GM12872 (cell line): ENCODE measurements around the gene GGA1.

Source experiments
- CTCF ChIP-seq: IDR thresholded peaks from 3 replicates; pipeline ENCODE4 v1.5.1; 2011; ENCODE audit warnings: low read depth, mild to moderate bottlenecking, low read length, moderate library complexity; ENCODE audit not compliant: insufficient read depth

GGA1 gene

DNA sequence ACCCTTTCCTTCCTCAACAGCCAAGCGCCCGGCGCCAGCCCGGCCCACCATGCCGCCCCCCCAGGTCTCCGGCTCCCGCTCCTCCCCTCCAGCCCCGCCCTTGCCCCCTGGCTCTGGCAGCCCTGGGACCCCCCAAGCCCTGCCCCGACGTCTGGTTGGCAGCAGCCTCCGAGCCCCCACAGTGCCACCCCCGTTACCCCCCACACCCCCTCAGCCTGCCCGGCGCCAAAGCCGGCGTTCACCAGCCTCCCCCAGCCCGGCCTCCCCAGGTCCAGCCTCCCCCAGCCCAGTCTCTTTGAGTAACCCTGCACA is 46.6 kb downstream of the GGA1 start:
- TF ChIP-seq CTCF: no peak

DNA sequence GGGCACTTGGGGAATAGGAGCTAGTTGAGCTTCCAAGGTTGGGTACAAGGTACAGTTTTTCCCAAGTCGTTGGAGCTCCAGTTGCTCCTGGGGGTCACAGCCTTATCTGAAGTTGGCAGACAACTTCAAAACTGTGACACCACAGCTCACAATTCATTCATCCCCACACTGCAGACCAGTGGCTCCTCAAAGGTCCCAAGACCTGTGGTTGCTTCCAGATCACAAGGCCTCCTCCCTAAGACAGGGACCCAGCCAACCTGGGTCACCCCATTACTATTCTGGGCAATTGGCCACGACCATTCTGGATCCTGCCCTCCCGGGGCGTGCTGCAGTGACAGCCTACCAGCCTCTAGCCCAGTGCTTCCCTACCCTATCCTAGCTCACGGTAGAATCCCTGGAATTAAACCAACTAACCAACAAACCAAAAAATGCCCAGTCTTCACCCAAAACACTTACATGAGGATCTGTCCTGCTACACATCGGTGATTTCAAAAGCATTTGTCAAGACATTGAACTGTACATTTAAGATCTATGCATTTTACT is 49.0 kb downstream of the GGA1 start:
- no peak for TF ChIP-seq CTCF

DNA sequence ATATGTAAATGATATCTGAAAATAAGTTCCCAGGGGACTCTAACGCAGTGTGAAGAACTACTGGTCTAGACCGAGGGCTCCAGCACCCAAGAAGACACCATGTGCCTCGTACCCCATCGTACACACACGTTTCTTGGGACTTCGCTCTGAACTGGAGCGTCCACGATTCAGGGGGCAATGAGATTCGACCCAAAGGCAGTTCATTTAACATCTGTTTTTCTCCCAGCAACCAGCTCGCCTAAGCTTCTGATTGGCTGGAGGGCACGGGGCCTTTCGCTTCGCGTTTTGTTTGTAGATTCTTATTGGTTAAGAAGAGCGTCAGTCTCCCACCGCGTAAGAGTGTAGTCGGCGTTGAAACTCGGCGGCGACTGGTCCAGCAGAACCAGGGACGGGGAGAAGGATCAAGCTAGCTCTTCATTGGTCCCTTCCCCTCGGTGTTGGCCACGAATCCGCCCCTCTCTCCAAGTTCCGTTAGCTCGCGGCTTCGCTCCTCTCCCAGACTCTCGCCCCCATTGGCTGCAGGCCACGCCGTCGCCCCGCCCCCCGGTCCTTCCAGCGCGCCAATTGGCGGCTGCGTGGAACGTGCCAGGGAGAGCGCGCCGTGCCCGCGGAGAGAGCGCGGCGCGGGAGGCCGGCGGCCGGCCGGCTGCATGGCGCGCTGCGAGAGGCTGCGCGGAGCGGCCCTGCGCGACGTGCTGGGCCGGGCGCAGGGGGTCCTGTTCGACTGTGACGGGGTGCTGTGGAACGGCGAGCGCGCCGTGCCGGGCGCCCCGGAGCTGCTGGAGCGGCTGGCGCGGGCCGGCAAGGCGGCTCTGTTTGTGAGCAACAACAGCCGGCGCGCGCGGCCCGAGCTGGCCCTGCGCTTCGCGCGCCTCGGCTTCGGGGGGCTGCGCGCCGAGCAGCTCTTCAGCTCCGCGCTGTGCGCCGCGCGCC is 49.8 kb downstream of the GGA1 start, which contains the start of gene PDXP:
PDXP (plus strand) TSS at position 591 of the 933 bp plus-strand sequence; CDS start at position 651, 60 bp downstream.
- TF ChIP-seq CTCF: no peak

- TF ChIP-seq CTCF: no peak
Observed at GRCh38 chr22:37659066-37659896, 50.6 kb downstream of the GGA1 start.

DNA sequence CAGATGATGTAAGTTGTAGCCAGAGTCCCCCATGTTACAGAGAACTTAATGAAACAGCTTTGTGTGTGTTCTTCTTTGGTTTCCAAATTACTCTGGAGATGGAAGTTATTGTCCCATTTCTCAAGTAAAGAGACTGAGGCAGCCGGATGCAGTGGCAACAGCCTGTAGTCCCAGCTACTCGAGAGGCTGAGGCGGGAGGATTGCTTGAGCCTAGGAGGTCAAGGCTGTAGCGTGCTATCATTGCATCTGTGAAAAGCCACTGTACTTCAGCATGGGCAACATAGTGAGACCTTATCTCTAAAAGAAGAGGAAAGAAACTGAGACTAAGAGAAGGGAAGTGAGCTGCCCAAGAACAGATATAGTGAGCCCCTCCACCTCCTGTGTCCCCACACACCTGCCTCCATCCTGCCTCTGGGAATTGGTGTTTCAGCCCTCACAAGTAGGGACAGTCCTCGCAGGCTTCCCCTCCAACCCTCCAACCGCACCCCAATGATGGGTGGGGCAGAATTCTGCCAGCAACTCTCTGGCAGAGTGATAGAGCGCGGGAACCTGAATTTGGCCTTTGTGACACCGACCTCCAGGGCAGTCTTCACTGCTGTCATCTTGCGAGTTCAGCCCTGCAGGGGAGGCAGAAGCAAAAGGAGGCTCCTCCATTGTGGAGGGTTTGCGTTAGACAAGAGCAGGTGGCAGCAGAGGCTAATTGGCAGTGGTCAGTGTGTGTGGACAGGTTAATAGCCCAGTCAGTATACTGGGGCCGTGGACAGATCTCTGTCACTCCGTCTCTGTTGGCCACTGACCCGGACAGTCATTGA is 51.5 kb downstream of the GGA1 start:
- TF ChIP-seq CTCF: no peak

- no peak for TF ChIP-seq CTCF
Observed at GRCh38 chr22:37660709-37661045, 52.0 kb downstream of the GGA1 start.
